Measurements from ENCODE around the gene VSIR. TPM values are rescaled to one million over a fixed set of nuclear protein-coding genes. Genes with fewer than 3 reads are reported as not detected.

Gene VSIR
- total RNA-seq, 1 experiment from 2014 or later = 0.07 TPM

- Histone ChIP-seq H3K9ac (ENCODE audit: low read length) (no peak overlapping the region), H3K4me2 (ENCODE audit: low read depth, low read length, poor library complexity, severe bottlenecking) (no peak overlapping the region), H3K4me1 (ENCODE audit: low read length) (peaks cover 14% of the 10 kb centered on the region), H3K4me3 (ENCODE audit: low read length) (no peak overlapping the region), H3K36me3 (ENCODE audit: insufficient read depth, low read length) (no peaks in the 10 kb centered on the region), H3K9me2 (replicated peaks; ENCODE audit: insufficient read depth, low read length) (no peaks in the 10 kb centered on the region), H2AFZ (ENCODE audit: low read length) (no peak overlapping the region), H3K27me3 (ENCODE audit: low read length) (no peaks in the 10 kb centered on the region), H4K20me1 (ENCODE audit: insufficient read depth, low read depth, low read length) (no peaks in the 10 kb centered on the region), H3K27ac (ENCODE audit: low read length) (no peak overlapping the region), H3K79me2 (ENCODE audit: low read length) (no peaks in the 10 kb centered on the region), H3K9me3 (ENCODE audit: low read length) (no peaks in the 10 kb centered on the region)
- DNase-seq = no peak
These were observed 7.2 kb downstream of the VSIR start for GRCh38 chr10:71765906-71766716.

- Histone ChIP-seq H3K27ac (ENCODE audit: low read length) (no peak overlapping the region), H3K36me3 (ENCODE audit: insufficient read depth, low read length) (no peaks in the 10 kb centered on the region)
These were observed 8.0 kb downstream of the VSIR start for GRCh38 chr10:71765176-71765904.

GRCh38 chr10:71763352-71764127, 9.8 kb downstream of the VSIR start:
- Histone ChIP-seq H3K4me1 (ENCODE audit: low read length) (peaks cover under 1% of the 10 kb centered on the region; the same call in 1 of the 2 replicates), H3K9ac (ENCODE audit: low read length) (no peak overlapping the region), H3K9me2 (replicated peaks; ENCODE audit: insufficient read depth, low read length) (no peaks in the 10 kb centered on the region), H2AFZ (ENCODE audit: low read length) (no peak overlapping the region), H3K27ac (ENCODE audit: low read length) (no peak overlapping the region), H3K9me3 (ENCODE audit: low read length) (no peaks in the 10 kb centered on the region), H3K36me3 (ENCODE audit: insufficient read depth, low read length) (no peaks in the 10 kb centered on the region), H3K27me3 (ENCODE audit: low read length) (no peaks in the 10 kb centered on the region), H3K4me3 (ENCODE audit: low read length) (no peak overlapping the region), H4K20me1 (ENCODE audit: insufficient read depth, low read depth, low read length) (no peaks in the 10 kb centered on the region), H3K79me2 (ENCODE audit: low read length) (no peaks in the 10 kb centered on the region), H3K4me2 (ENCODE audit: low read depth, low read length, poor library complexity, severe bottlenecking) (no peak overlapping the region)
- no peak for DNase-seq

More at GRCh38 chr10:71765176-71765904, 8.0 kb downstream of the VSIR start:
- Histone ChIP-seq H4K20me1 (ENCODE audit: insufficient read depth, low read depth, low read length) (no peaks in the 10 kb centered on the region), H3K9me2 (replicated peaks; ENCODE audit: insufficient read depth, low read length) (no peaks in the 10 kb centered on the region), H3K79me2 (ENCODE audit: low read length) (no peaks in the 10 kb centered on the region), H3K27me3 (ENCODE audit: low read length) (no peaks in the 10 kb centered on the region), H3K9ac (ENCODE audit: low read length) (no peak overlapping the region), H3K9me3 (ENCODE audit: low read length) (no peaks in the 10 kb centered on the region), H3K4me2 (ENCODE audit: low read depth, low read length, poor library complexity, severe bottlenecking) (no peak overlapping the region), H3K4me3 (ENCODE audit: low read length) (no peak overlapping the region), H2AFZ (ENCODE audit: low read length) (no peak overlapping the region), H3K4me1 (ENCODE audit: low read length) (peaks cover 14% of the 10 kb centered on the region)
- no peak for DNase-seq

- DNase-seq = no peak
- no peaks in the 10 kb centered on the region for H3K4me1 ChIP-seq (ENCODE audit: low read length)
- no peaks in the 10 kb centered on the region for H3K36me3 ChIP-seq (ENCODE audit: insufficient read depth, low read length)
- no peaks in the 10 kb centered on the region for H4K20me1 ChIP-seq (ENCODE audit: insufficient read depth, low read depth, low read length)
- no peak overlapping the region for H3K4me2 ChIP-seq (ENCODE audit: low read depth, low read length, poor library complexity, severe bottlenecking)
- H3K9me3 ChIP-seq (ENCODE audit: low read length) = no peaks in the 10 kb centered on the region
- H2AFZ ChIP-seq (ENCODE audit: low read length) = no peak overlapping the region
- no peaks in the 10 kb centered on the region for H3K27me3 ChIP-seq (ENCODE audit: low read length)
- H3K4me3 ChIP-seq (ENCODE audit: low read length) = no peak overlapping the region
- H3K27ac ChIP-seq (ENCODE audit: low read length) = no peak overlapping the region
- no peaks in the 10 kb centered on the region for H3K79me2 ChIP-seq (ENCODE audit: low read length)
- H3K9ac ChIP-seq (ENCODE audit: low read length) = no peak overlapping the region
- no peaks in the 10 kb centered on the region for H3K9me2 ChIP-seq (replicated peaks; ENCODE audit: insufficient read depth, low read length)
These were observed 11.0 kb downstream of the VSIR start for GRCh38 chr10:71762324-71762723.

GRCh38 chr10:71761541-71762113, 11.7 kb downstream of the VSIR start:
- Histone ChIP-seq H3K4me1 (ENCODE audit: low read length) (no peaks in the 10 kb centered on the region), H3K79me2 (ENCODE audit: low read length) (no peaks in the 10 kb centered on the region), H3K27ac (ENCODE audit: low read length) (no peak overlapping the region), H3K9me2 (replicated peaks; ENCODE audit: insufficient read depth, low read length) (no peaks in the 10 kb centered on the region), H3K9ac (ENCODE audit: low read length) (no peak overlapping the region), H3K4me2 (ENCODE audit: low read depth, low read length, poor library complexity, severe bottlenecking) (no peak overlapping the region), H2AFZ (ENCODE audit: low read length) (no peak overlapping the region), H3K9me3 (ENCODE audit: low read length) (no peaks in the 10 kb centered on the region), H3K36me3 (ENCODE audit: insufficient read depth, low read length) (no peaks in the 10 kb centered on the region), H3K4me3 (ENCODE audit: low read length) (no peak overlapping the region), H3K27me3 (ENCODE audit: low read length) (no peaks in the 10 kb centered on the region), H4K20me1 (ENCODE audit: insufficient read depth, low read depth, low read length) (no peaks in the 10 kb centered on the region)
- DNase-seq = peak; percentile 64

- H3K27me3 ChIP-seq (ENCODE audit: low read length) = no peaks in the 10 kb centered on the region
- H2AFZ ChIP-seq (ENCODE audit: low read length) = no peak overlapping the region
- no peaks in the 10 kb centered on the region for H3K9me3 ChIP-seq (ENCODE audit: low read length)
- no peak overlapping the region for H3K27ac ChIP-seq (ENCODE audit: low read length)
- H3K4me1 ChIP-seq (ENCODE audit: low read length) = no peaks in the 10 kb centered on the region
- H3K36me3 ChIP-seq (ENCODE audit: insufficient read depth, low read length) = no peaks in the 10 kb centered on the region
- H3K4me3 ChIP-seq (ENCODE audit: low read length) = no peak overlapping the region
- H4K20me1 ChIP-seq (ENCODE audit: insufficient read depth, low read depth, low read length) = no peaks in the 10 kb centered on the region
- no peak overlapping the region for H3K9ac ChIP-seq (ENCODE audit: low read length)
- H3K4me2 ChIP-seq (ENCODE audit: low read depth, low read length, poor library complexity, severe bottlenecking) = no peak overlapping the region
- DNase-seq = no peak
- H3K79me2 ChIP-seq (ENCODE audit: low read length) = no peaks in the 10 kb centered on the region
- H3K9me2 ChIP-seq (replicated peaks; ENCODE audit: insufficient read depth, low read length) = no peaks in the 10 kb centered on the region
These were observed 12.2 kb downstream of the VSIR start for GRCh38 chr10:71761105-71761511.

- Histone ChIP-seq H3K9me2 (replicated peaks; ENCODE audit: insufficient read depth, low read length) (no peaks in the 10 kb centered on the region), H3K4me3 (ENCODE audit: low read length) (no peak overlapping the region), H4K20me1 (ENCODE audit: insufficient read depth, low read depth, low read length) (peaks cover 6% of the 10 kb centered on the region; the same call in 1 of the 2 replicates), H3K36me3 (ENCODE audit: insufficient read depth, low read length) (no peaks in the 10 kb centered on the region), H3K4me2 (ENCODE audit: low read depth, low read length, poor library complexity, severe bottlenecking) (no peak overlapping the region), H3K79me2 (ENCODE audit: low read length) (no peaks in the 10 kb centered on the region), H3K27me3 (ENCODE audit: low read length) (no peaks in the 10 kb centered on the region), H3K9ac (ENCODE audit: low read length) (no peak overlapping the region), H2AFZ (ENCODE audit: low read length) (no peak overlapping the region), H3K9me3 (ENCODE audit: low read length) (no peaks in the 10 kb centered on the region), H3K27ac (ENCODE audit: low read length) (no peak overlapping the region), H3K4me1 (ENCODE audit: low read length) (peaks cover 17% of the 10 kb centered on the region)
- no peak for DNase-seq
These were observed 15.9 kb downstream of the VSIR start for GRCh38 chr10:71757399-71757922.

Data from Karpas-422 (cell line).